Measurements from ENCODE around the gene SDR42E1.
"Not testable (repeated sequence)": the region's sequence is repeated elsewhere in the genome, so short reads cannot be mapped to it uniquely, and the experiment has no call there.

Gene SDR42E1

DNA sequence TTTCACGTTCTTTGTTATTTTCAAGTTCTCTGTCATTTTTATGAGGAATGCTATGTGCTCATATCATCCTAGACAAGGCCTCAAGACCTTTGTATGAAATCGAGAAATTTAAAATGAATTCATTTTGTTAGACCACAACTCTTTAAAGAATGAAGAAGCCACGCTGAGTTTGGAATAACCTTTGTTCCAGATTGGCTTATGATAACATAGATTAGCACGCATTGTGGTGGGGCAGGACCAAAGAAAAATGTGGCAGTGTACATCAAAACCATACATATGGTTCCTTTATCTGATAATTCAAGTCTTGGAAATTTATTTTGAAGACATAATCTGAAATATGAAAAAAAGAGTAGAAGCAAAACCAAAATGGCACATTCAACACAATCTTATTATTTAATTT lies 26.0 kb upstream of the SDR42E1 start:
- no peak for DNase-seq (ENCODE audit: low read depth)

DNA sequence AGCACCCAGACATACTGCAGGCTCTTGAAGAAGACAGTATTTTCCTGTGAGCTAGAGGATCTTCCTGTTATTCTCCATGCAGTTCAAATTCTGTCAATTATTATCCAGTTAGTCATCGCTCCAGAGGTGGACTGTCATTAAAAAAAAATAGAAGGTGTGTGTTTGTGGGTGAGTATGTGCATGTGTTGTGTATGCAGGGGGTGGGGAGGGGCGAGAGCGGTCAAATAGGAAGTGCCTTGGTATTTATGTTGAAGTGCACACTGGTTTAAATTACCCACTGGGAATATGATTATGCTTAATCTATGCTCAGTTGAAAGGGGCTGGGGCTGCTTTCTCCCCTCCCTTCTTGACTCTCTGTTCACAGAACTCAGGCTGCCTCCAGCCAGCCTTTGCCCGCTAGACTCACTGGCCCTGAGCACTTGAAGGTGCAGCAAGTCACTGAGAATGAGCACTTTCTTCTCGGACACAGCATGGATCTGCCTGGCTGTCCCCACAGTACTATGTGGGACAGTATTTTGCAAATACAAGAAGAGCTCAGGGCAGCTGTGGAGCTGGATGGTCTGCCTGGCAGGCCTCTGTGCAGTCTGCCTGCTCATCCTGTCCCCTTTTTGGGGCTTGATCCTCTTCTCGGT lies 23.8 kb upstream of the SDR42E1 start, which contains the start of gene HSD17B2:
TSS of gene HSD17B2 (plus strand) at position 273 of the 632 bp plus-strand sequence. CDS start at position 445, 172 bp downstream.
- no peak for DNase-seq (ENCODE audit: low read depth)

DNA sequence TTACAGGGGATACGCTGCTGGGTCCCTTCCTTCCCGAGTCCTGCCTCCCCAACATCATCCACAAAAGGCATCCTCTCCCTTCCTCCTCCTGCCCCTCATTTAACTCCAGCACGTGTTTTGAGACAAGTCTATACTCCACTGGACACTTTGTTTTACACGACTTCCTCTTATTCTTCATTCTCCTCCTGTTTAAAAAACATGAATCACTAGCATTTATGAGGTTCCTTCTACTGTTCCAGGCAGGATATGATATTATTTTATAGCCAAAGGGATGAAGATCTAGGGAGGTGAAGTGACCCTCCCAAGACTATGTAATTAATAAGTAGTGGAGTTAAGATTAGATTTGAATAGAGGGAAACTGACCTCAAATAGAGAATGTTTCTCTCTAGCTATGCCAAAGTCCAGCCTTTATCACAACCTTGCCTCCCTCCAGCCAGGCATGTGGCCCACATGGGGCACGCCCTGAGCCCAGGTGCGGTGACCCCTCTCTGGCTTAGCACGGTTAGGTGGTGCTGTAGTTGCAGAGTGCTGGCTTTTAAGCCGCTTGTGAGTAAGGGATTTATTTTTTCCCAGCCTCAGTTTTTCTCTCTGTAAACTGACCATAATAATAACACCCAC lies 22.5 kb upstream of the SDR42E1 start:
- DNase-seq (ENCODE audit: low read depth): no peak

DNA sequence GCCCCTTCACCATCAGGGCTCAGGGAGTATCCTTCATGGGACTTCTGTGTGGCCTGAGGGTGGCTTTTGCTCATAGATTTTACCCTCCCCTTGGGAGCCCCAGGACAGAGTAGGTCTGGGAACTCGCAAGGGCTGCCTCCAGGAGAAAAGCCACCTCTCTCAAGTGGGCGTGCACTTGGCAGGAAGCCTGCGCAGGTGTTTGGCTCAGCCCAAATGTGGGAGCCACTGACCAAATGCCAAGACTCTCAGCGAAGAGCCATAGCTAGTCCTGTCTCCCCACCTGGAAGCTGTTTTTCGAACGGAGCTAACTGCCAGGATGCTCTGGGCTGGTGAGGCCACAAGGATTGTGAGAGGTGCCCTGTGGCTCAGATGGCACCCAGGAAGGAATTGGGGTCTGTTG lies 21.7 kb upstream of the SDR42E1 start:
- no peak for DNase-seq (ENCODE audit: low read depth)

DNA sequence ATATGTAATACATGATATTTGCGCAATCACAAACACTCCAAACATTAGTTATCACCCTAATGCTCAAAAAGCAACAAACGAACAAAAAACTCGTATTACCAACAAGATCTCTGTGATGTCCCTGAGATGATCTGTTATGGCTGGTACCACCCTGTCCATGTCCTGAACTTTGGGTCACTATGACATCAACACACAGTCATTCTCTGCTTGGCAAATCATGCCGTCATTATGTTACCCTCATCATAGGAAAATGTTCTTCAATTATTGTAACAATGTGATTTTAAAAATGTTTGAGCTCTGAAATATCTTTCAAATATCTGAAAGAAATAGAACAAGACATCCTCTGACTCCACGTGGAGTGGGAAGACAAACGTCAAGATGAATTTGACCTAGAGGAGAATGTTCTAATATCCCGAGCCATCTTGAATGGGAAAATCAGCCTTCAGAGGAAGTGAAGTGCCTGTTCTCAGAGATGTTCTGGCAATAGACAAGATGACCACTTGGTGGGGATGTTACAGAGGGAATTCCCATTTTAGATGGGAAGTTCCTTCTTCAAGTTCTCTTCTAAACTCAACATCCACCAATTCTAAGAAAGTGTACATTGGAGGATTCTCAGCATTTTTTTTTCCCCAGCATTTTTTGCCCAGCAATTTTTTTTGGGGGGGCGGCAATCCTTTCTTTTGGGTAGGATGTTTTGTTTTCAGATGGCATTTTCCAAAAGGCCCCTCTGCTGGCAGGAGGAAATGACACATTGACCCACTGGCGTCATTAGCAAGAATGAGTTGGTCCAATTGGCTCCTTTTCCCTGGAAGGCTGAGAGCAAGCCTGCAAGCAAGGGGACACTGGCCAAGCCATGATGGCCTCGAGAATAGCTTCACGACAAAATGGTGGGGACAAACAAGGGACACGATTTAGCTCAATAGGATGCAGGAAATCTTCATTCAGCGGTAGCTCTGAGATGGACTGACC lies 20.1 kb upstream of the SDR42E1 start:
- no peak for DNase-seq (ENCODE audit: low read depth)

DNA sequence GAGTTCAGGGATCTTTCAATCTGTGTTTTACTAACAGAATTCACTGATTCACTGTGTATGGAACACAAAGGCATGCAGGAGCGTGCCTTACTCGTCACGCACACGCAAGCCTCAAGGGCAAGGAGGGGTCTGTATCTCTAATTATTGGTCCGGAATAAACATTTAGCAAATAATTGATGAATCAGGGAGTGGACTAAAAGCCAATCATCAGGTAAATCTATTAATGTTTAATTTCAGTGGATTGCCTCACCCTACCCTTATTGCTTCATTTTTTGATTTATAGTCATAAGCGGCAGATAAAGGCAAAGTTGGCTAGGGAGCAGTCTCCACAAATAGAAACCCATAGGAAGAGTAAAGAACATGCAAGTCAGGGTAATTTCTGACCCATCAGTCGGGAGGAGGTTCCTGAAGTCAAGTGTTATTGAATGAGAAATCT lies 16.4 kb upstream of the SDR42E1 start:
- DNase-seq (ENCODE audit: low read depth): no peak

DNA sequence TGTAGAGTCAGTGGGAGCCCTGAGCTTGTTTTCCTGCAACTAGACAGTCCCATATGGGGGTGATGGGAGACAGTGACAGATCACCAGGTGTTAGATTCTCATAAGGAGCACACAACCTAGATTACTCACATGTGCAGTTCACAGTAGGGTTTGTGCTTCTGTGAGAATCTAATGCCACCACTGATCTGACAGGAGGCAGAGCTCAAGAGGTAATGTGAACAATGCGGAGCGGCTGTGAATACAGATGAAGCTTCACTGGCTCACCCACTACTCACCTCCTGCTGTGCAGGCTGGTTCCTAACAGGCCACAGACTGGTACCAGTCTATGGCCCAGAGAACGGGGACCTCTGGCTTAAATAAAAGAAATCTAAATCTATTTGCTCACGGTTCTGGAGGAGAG lies 13.6 kb upstream of the SDR42E1 start:
- DNase-seq (ENCODE audit: low read depth): no peak

DNA sequence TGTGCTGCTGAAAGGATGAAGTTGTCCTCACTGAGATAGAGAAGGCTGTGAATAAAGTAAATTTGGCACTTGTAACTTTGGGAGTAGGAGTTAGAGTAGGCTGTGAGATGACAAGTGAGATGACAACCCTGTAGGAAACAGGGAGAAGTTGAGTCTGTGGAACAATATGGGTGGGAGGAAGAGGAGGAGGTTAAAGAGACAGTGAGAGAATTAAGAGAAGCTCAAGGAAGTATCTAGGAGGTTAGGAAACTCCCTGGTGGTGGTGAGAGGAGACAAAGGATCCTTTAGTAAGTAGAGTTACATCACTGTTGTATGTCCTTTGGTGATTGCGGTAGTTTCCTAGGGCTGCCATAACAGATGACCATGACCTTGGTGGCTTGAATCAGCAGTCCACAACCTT lies 13.0 kb upstream of the SDR42E1 start:
- no peak for DNase-seq (ENCODE audit: low read depth)

DNA sequence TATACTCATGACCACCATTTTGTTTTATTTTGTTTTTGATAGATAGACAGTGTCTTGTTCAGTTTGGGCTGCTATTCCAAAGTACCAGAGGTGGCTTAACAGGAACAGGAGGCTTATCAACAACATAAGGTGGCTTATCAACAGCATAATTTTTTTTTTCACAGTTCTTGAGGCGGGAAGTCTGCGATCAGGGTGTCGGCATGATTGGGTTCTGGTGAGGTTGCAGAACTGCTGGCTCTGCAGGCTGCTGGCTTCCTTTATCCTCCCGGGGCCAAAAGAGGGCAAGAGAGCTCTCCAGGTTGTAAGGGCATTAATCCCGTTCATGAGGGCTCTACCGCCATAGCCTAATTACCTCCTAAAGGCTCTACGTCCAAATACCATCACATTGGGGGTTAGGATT lies 11.9 kb upstream of the SDR42E1 start:
- DNase-seq (ENCODE audit: low read depth): no peak

DNA sequence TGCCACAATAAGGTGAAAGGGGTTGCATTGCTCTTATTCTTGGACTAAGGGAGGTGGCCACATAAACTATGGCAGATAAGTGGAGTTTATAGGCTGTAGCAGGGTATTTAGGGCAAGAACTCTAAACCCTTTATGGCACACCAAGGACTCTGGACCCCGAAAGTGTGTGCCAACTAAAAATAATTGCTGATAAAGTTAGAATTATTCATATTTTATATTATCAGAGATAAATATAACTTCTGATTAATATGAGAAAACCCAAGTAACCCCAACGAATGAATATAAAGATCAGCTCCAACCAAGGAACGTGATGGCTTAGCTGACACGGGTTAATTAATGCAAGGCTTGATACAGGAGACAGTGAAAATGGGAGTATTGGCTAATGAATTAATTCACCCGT lies 8.8 kb upstream of the SDR42E1 start:
- DNase-seq (ENCODE audit: low read depth): no peak

DNA sequence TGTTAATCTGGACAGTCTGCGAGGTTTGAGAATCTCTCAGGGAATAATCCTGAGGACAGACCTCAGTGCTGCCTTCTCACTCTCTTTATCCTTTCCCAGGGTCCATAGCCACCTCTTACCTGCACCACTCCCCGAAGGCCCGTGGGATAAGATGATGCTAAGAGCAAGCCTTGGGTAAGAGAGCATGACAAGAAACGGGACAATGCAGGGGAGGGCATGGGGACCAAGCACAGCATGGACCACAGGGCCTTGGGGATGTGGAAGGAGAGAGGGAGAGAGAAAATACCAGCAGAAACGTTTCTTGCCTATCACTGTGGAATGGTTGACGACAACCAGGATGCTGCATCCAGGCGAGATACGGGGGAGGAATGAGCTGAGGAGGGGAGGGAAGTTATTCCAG lies 8.3 kb upstream of the SDR42E1 start:
- DNase-seq (ENCODE audit: low read depth): no peak

DNA sequence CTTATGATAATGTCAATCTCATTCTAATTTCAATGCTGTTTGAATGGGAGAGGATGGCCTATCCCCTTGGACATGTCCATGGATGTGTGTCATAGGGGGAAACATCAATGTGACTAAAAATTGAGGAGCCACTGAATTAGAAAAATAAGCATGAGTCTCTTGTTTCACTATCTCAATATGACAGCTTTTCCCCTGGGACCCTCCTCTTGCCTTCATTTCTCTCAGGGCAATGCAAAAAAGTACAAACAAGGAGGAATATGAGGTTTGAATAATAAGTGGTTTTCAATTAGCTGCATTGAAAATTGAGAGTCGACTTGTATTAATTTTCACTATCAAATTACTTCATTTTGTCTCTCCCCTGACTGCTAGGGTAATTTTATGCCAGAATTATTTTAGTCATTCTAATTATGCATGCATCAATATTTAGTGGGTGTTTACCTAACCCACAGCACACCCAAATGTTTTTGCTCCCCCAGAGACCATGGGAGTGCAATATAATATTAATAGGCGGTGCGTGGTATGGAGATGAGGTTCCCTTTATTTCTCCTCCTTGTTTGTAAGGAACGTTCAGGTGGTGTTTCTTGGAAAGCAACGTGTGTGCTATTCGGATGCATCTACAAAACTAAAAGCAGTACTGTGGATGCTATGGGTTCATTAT lies 6.8 kb upstream of the SDR42E1 start:
- DNase-seq (ENCODE audit: low read depth): no peak

DNA sequence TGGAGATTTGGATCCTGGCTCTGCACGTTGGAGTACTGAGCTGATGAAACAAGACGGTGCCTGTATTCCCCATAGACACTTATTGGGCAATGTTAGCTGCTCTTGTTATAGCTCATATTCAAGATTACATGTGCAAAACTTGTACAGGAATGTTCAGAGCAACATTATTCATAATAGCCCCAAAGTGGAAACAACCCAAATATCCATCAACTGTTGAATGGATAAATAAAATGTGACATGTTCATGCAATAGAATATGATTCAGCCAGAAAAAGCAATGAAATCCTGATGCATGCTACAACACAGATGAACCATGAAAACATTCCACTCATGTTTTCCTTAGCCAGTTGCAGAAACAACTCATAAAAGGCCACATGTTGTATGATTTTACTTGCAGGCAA lies 5.7 kb upstream of the SDR42E1 start:
- DNase-seq (ENCODE audit: low read depth): no peak

DNA sequence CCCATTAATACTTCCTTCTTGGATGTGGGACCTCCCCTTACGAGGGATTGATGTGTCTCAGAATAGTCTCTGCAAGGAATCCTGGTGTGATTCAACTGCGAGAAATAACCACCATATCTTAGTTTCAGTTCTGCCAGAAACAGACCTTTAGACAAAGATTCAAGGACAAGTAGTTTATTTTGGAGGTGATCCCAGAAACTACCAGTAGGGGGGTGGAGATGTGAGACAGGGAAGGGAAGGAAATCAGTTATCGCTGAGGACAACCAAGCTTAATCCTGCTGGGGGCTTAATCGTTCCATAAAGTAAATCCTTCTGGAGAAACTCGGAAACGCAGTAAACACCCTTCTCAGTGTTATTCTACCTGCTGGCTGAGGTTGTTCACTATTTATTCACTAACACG lies 5.0 kb upstream of the SDR42E1 start:
- no peak for DNase-seq (ENCODE audit: low read depth)

DNA sequence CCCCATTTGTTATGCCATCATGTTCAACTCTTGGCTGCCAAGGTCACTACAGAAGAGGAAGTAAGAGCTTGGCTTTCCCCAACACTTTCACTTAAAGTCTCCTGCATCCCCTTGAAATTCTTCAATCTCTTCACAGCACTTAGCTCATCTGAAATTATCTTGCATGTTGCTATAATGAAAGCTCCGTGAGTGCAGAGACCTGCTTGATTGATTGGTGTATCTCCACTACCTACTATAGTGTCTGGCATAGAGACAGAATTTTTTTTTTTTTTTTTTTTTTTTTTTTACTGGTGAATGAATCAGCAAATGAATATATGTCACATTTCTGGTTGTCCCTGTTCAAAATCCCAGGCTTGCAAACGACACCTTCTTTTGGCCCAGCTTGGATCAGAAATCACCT lies 1.9 kb upstream of the SDR42E1 start:
- no peak for DNase-seq (ENCODE audit: low read depth)

DNA sequence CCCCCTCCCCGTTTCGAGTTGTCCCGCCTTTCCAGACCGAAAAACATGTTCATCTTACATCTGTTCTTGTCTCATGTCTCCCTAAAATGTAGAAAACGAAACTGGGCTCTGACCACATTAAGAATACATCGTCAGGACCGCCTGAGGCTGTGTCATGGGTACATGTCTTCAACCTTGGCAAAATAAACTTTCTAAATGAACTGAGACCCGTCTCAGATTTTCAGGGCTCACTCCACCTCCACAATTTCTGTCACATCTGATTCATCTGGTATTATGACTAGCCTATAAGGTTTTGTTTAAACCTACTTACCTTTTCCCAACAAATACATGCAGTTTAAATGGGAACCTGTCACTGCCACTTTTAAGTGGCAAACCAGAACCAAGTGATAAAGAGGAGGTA lies 621 bp downstream of the SDR42E1 start:
- DNase-seq (ENCODE audit: low read depth): no peak

DNA sequence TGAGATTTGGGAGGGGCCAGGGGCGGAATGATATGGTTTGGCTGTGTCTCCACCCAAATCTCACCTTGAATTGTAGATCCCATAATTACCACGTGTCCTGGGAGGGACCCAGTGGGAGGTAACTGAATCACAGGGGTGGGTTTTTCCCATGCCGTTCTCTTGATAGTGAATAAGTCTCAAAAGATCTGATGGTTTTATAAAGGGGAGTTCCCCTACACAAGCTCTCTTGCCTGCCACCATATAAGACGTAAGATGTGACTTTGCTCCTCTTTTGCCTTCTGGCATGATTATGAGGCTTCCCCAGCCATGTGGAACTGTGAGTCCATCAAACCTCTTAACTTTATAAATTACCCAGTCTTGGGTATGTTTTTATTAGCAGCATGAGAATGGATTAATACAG lies 1.5 kb downstream of the SDR42E1 start:
- not testable (repeated sequence) for DNase-seq (ENCODE audit: low read depth)

DNA sequence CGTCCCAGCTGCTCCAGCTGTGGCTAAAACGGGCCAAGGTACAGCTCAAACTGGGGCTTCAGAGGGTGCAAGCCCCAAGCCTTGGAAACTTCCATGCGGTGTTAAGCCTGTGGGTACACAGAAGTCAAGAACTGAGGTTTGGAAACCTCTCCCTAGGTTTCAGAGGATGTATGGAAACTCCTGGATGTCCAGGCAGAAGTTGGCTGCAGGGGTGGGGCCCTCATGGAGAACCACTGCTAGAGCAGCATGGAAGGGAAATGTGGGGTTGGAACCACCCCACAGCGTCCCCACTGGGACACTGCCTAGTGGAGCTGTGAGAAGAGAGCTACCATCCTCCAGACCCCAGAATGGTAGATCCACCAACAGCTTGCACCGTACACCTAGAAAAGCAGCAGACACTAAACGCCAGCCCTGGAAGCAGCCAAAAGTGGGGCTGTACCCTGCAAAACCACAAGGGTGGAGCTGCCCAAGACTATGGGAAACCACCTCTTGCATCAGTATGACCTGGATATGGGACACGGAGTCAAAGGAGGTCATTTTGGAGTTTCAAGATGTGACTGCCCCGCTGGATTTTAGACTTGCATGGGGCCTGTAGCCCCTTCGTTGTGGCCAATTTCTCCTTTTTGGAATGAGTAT lies 2.2 kb downstream of the SDR42E1 start:
- DNase-seq (ENCODE audit: low read depth): no peak

DNA sequence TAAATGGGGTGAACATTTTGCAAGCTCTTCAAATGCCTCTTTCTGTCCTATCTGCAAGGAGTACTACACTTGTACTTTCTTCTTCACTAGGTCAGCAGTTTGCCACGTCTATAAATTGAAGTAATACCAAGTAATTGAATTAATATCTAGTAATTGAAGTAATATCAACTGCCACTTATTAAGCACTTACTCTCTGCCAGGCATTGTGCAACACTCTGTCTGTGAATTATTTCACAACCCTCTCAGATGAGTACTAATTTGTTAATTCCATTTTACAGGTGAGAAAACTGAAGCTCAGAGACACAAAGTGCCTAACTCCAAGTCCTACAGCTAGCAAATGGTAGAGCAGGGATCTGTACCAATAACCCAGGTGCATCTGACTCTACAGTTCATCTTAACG lies 4.1 kb downstream of the SDR42E1 start:
- no peak for DNase-seq (ENCODE audit: low read depth)

DNA sequence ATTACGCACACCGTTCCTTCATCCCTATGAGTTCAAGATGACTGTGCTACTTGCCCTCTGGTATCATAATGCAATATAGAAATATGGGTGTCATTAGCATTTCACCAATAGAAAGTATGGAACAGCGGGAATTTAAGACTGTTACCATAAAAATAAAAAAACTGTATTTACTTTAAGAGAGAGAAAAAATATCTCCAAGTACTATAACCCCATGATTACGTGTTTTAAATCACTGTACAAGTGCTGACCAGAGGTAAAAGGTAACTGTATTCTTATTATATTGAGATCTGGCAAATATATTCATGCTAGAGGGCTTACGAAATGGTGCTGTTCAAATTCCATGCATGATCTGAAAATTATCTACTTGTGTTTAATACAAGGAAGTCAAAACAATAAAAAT lies 5.2 kb downstream of the SDR42E1 start:
- no peak for DNase-seq (ENCODE audit: low read depth)

DNA sequence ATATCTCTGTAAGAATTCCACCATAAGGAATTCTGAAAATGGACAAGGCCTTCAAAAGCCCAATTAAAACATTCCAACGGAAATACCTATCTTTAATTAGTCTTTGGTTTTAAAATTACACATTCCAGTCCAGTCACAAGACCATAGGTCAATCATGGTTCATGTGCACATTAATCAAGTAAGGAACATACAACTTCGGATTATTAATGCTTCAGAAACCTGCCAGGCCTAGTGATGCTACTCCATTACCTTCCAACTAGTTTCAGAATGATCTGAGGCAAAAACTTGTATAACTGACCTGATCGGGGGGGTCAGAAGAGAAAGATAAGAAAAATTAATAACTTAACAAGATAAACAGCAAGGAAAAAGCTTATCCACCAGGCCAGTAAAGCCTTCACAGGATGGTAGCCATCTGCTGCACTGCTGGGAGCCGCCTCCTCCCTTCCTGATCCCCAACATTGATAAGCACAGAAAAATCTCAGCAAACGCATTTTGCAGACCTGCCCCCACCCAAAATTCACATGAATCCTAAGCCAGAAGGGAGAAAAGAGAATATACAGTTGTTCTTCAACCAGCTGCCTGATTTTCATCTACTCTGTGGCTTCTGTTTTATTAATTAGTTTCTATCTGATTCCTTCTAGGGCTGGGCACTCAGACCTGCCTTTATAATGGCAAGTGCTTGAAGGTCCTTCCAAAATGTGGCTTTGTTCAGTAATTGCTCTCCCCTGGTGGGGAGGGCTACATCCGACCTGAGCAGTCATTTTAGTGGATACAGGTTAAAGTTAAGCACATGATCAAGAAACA lies 6.0 kb downstream of the SDR42E1 start:
- no peak for DNase-seq (ENCODE audit: low read depth)
